Measurements from ENCODE around the gene INSYN1.

DNA sequence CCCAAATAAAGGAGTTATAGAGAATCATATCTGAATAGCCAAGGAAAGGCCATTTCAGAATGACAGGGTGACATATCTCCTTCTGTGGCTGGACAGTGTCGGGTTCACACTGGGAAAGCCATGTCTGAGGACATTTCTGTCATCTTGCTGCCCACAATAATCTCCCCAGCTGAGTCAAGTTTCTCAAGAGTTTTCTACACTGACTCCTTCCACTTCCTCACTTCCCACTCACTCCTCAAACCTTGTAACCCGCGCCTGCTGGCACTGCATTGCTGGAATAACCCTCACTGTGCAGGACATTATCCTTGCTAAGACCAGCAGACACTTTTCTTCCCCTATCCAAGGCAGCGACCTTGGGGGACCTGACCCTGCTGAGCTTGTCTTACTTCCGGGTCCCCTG is 5.3 kb upstream of the INSYN1 start:
- TF ChIP-seq, protein P1, sequence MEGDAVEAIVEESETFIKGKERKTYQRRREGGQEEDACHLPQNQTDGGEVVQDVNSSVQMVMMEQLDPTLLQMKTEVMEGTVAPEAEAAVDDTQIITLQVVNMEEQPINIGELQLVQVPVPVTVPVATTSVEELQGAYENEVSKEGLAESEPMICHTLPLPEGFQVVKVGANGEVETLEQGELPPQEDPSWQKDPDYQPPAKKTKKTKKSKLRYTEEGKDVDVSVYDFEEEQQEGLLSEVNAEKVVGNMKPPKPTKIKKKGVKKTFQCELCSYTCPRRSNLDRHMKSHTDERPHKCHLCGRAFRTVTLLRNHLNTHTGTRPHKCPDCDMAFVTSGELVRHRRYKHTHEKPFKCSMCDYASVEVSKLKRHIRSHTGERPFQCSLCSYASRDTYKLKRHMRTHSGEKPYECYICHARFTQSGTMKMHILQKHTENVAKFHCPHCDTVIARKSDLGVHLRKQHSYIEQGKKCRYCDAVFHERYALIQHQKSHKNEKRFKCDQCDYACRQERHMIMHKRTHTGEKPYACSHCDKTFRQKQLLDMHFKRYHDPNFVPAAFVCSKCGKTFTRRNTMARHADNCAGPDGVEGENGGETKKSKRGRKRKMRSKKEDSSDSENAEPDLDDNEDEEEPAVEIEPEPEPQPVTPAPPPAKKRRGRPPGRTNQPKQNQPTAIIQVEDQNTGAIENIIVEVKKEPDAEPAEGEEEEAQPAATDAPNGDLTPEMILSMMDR (IDR thresholded peaks at IDR 0.05) = no peak
- TF ChIP-seq POLR2A (IDR thresholded peaks at IDR 0.05) = no peak
